HG03025 (cell line): ENCODE data around the gene TMUB2.
"Not testable (repeated sequence)": the region's sequence is repeated elsewhere in the genome, so short reads cannot be mapped to it uniquely, and the experiment has no call there.

Experiments
- ATAC-seq: cut with Tn5 transposase; IDR thresholded peaks from one replicate; pipeline ENCODE4 v1.9.1; 2021; ENCODE audit warnings: mild to moderate bottlenecking, moderate library complexity; ENCODE audit not compliant: unreplicated experiment, low FRiP score

The TMUB2 gene

DNA sequence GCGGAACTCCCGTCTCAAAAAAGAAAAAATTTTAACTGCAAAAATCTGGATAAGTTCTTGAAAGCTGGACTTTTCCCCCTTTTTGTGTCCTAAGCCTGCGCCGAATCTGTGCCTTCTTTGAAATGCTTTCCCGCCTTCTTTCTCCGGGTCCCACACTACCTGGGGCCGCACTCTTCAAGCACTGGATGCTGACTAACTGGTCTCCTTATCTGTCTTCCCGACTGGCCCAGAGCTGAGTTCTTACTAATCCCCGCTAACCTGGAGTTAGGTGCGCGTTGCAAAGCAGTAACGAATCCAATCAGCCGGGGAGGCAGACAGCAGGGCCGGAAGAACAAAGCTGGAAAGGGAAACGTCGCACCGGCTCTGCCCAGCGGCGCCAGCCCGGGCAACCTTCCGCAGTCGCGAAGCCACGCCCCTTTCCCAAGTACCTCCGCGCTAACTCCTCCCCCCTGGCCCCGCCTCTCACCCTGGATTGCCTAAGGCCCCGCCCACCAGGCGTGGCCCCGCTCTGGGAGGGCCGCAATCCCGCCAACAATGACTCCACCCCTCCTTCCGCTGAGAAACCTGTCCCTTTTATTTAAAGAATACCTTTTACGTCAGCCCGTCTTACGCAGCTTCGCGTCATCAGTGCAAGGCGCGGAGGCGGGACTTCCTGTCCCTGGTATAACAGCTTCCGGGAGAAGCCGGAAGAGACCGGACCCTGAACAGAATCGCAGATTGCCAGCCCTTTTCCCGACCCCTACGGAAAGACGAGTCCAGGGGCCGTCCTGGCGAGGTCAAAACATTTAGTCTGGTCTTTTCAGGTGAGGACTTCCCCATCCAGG lies at the start of gene TMUB2:
TMUB2 (plus strand) TSS at position 666 of the 824 bp plus-strand sequence. CDS start 737 bp downstream, outside the sequence.
- ATAC-seq: peak; percentile 89

DNA sequence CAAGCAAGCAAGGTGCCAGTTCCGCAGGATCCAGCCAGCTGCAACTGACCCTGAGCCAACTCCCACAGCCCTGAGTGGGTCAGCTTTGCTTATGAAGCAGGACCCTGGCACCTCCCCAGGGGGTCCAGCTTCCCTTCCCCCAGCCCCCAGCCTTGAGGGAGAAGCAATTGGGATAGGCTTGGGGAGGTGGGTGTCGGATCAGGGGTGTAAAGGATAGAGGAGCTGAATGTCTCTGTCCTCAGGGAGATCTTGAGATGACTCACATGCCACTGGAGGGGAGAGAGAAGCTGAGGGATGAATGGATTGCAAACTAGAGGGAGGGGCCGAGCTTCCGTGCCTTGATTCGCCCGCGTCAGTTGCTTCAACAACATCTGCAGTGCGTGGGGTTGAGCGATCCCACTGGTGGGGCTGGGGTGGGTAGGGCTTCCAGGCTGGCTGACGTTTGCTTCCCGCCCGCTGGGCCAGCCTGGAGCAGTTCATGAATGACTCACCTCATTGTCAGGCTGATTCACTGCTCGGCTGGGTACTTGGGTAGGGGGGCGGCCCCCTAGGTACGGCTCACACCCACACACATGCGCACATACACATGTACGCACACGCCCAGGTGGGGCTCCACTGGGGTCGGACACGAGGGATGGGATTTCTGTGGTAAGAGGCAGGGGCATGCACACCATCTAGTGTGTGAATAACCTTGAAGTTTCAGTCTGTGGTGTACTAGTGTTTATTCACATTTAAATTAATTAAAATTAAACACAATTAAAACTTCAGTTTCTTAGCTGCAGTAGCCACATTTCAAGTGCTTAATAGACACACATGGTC lies 48.7 kb upstream of the TMUB2 start:
- no peak for ATAC-seq

GRCh38 chr17:44143921-44144320 lies 42.9 kb upstream of the TMUB2 start:
- not testable (repeated sequence) for ATAC-seq

DNA sequence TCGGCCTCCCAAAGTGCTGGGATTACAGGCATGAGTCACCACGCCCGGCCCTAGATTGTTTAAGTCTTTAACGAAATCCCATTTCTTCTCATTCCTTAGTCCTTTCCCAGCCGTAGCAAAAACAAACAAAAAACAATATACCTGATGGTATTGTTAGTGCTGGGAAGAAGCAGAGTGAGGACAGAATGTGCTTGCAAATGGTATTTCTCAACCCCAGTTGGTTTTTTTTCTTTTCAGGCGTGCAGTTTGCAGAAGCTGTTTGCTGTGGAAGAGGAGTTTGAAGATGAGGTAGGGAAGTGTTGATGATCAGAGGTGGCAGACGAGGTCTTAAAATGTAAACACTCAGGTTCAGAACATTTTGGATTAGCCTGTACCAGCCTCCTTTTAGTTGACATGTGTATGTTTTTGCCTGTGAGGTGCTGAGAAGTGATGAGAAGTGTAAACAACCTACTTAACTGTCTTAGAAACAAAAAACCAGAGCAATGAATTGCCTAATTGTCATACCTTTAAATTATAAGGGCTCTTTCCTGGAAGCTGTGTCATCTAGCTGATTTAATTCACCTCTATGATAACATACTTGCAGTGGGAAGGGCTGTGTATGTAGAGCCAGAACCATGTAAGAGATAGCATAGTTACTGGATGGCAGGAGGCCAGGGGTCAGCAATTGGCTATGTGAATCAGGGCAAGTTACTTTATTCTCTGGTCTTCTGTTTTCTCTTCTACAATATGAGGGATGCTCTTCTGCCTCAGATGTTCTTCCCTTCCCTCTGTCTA lies 41.6 kb upstream of the TMUB2 start:
- no peak for ATAC-seq

DNA sequence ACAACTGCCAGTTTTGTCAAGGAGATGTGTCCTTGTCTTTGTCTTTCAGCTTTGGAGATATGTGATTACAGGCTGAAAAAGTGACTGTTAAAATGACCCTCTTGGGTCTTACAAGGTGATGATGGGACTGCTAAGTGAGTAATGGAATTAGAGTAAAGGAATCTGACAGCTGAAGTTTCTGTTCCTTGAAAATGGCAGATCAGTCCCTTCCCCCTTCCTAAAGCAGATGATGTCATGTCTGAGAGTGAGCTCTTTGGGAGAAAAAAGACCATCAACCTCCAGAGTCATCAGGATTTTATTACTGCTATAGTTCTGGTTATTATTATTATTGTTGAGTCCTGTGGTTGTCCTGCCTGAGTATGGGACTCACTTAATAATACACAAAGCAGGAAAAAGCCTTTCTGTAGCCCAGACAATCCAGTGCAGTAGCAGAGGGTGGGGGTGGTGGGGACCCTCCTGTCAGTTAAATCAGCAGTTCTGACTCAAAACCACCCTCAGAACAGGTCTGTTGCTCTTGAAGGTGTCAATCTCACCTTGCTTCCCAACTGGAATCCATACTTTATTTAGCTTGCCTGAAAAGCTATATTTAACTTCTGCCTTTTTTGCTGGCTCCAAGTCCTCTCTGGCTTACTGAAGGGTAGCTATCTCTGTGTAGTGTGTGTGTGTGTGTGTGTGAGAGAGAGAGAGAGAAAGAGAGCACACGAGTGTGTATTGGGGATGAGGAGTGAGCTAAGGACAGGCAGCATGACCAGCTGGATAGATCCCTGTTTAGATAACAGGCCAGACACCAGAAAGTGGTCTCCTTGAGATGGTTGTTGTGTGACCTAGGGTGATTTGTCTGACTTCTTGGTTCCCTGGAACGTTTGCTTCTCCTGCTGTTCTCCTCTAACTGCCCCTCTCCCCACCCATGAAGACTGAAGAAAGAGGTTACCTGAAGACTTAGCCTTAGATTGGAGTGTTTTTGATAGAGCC lies 40.1 kb upstream of the TMUB2 start:
- no peak for ATAC-seq

- ATAC-seq: no peak
Observed at GRCh38 chr17:44147812-44148211, 39.0 kb upstream of the TMUB2 start.

GRCh38 chr17:44149066-44149465 lies 37.7 kb upstream of the TMUB2 start:
- not testable (repeated sequence) for ATAC-seq

- ATAC-seq: no peak
Observed at GRCh38 chr17:44149750-44150329, 36.9 kb upstream of the TMUB2 start.

GRCh38 chr17:44152875-44153274 lies 33.9 kb upstream of the TMUB2 start:
- no peak for ATAC-seq

DNA sequence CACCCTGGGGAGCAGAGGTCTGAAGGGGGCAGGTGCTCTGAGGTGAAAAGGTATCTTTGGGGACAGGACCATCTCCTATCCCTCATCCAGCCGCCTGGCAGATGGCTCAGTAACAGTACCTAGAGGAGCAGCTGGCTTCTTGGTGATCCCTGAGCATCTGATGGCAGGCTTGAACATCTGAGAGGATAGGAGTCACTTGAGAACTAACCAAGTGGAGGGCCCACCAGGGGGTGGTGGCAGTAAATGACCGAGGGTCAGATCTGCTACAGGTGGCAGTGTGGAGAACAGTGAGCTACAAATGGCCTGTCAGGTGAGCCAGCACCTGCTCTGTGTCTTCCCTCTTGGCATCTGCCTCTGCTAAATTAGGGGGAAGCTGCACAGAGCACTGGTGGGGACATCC lies 31.3 kb upstream of the TMUB2 start:
- ATAC-seq: no peak

GRCh38 chr17:44159519-44160210 lies 27.1 kb upstream of the TMUB2 start:
- no peak for ATAC-seq

DNA sequence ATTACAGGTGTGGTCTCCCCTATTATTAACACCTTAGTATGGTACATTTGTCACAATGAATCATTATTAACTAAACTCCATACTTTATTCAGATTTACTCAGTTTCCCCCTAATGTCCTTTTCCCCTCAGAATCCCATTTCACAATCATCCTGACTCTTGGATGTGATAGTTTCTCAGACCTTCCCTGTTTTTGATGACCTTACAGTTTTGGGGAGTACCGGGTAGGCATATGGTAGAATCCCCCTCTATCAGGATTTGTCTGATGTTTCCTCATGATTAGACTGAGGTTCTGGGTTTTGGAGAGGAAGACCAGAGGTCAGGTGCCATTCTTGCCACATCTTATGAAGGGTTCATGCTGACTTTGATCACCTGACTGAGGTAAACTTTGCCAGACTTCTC lies 22.3 kb upstream of the TMUB2 start:
- no peak for ATAC-seq

- ATAC-seq: no peak
Observed at GRCh38 chr17:44167181-44167861, 19.5 kb upstream of the TMUB2 start.

GRCh38 chr17:44170135-44170498 lies 16.7 kb upstream of the TMUB2 start:
- ATAC-seq: no peak

GRCh38 chr17:44170499-44171201 lies 16.1 kb upstream of the TMUB2 start, which contains the start of gene ASB16:
ASB16 (plus strand) TSS chr17:44170704; CDS start chr17:44170790, 86 bp downstream.
- no peak for ATAC-seq

DNA sequence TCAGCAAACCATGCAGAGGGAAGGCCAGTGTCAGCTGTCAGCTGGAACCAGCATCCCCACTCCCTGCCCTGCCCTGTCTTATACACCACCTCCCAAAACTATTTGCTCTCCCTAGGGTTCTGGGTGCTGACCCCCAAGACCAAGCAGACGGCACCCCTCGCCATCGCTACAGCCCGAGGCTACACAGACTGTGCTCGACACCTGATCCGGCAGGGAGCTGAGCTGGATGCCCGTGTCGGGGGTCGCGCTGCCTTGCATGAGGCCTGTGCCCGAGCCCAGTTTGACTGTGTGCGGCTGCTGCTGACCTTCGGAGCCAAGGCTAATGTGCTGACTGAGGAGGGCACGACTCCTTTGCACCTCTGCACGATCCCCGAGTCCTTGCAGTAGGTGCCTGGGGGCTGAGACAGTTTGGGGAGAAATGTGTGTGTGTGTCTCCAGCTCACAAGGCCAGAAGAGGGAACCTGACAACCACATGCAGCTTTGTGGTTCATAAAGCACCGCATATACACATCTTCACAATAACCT lies 14.8 kb upstream of the TMUB2 start:
- ATAC-seq: no peak

DNA sequence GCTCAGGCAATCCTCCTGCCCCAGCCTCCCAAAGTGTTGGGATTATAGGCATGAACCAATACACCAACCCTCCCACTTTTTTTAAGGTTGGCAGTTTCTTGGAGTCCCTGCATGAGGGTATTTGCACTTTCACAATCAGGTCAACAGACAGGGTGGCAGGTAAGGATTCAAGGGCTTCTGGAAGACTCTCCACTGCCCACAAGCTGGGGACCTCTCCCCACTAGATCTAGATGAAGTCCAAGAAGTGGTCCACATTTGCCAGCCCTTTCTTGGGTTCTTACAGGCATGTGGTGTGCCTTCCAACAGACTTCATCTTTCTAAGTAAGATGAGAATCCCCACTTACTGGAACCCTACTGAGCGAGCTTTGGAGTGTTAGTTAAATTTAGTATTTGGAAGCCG lies 12.3 kb upstream of the TMUB2 start:
- no peak for ATAC-seq
